HAP-1 (cell line): ENCODE results near the gene CAV3.

Experiments used
- DNase-seq, 2 experiments: peaks; one replicate each; pipeline ENCODE4 v3.0.0-alpha.2; 2016 to 2020; ENCODE audit warnings: low spot score in 2 of 2
- H3K27me3 ChIP-seq: fragments of 250-450 bp; sonication (Bioruptor Pico); 2 replicates; pipeline ENCODE4 v1.5.1; 2020; ENCODE audit warnings: low read depth, mild to moderate bottlenecking, moderate library complexity
- H3K36me3 ChIP-seq: fragments of 250-450 bp; sonication (Bioruptor Pico); replicated peaks from 2 replicates; pipeline ENCODE4 v1.5.1; 2020; ENCODE audit warnings: mild to moderate bottlenecking
- H3K4me1 ChIP-seq: fragments of 250-450 bp; sonication (Bioruptor Pico); 2 replicates; pipeline ENCODE4 v1.5.1; 2020; ENCODE audit warnings: mild to moderate bottlenecking
- H3K4me3 ChIP-seq: fragments of 250-450 bp; sonication (Bioruptor Pico); 2 replicates; pipeline ENCODE4 v1.5.1; 2020; ENCODE audit warnings: mild to moderate bottlenecking, moderate library complexity
- H3K9me3 ChIP-seq: fragments of 250-450 bp; sonication (Bioruptor Pico); 2 replicates; pipeline ENCODE4 v1.5.1; 2020; ENCODE audit warnings: mild to moderate bottlenecking, moderate library complexity
- in situ Hi-C: fragments of 300-500 bp; cut with MboI; formaldehyde crosslinking; loops from 3 replicates; pipeline ENCODE4 v1.14.3; 2020; ENCODE audit warnings: low sequenced_read_pairs, inconsistent platforms, mixed read lengths

CAV3 gene

GRCh38 chr3:8775602-8776001 lies 42.0 kb downstream of the CAV3 start:
- H3K9me3 ChIP-seq, result no peaks in the 10 kb centered on the region
- no peak for DNase-seq
- no peaks in the 10 kb centered on the region for H3K27me3 ChIP-seq
- H3K4me1 ChIP-seq, result no peaks in the 10 kb centered on the region
- no peak overlapping the region for H3K4me3 ChIP-seq
- no peaks in the 10 kb centered on the region for H3K36me3 ChIP-seq
- in situ Hi-C loops, result no loop called here

GRCh38 chr3:8776406-8776805 lies 42.8 kb downstream of the CAV3 start:
- no peak overlapping the region for H3K4me3 ChIP-seq
- in situ Hi-C loops, result no loop called here
- no peaks in the 10 kb centered on the region for H3K36me3 ChIP-seq
- no peaks in the 10 kb centered on the region for H3K27me3 ChIP-seq
- H3K4me1 ChIP-seq, result no peaks in the 10 kb centered on the region
- no peak for DNase-seq
- no peaks in the 10 kb centered on the region for H3K9me3 ChIP-seq

- Histone ChIP-seq H3K4me1 (no peaks in the 10 kb centered on the region), H3K9me3 (no peaks in the 10 kb centered on the region), H3K36me3 (no peaks in the 10 kb centered on the region), H3K4me3 (no peak overlapping the region), H3K27me3 (no peaks in the 10 kb centered on the region)
- DNase-seq, result no peak
- in situ Hi-C loops, result no loop called here
These were observed 43.8 kb downstream of the CAV3 start for GRCh38 chr3:8777201-8777977.

- Histone ChIP-seq H3K9me3 (no peaks in the 10 kb centered on the region), H3K36me3 (no peaks in the 10 kb centered on the region), H3K4me3 (no peak overlapping the region), H3K4me1 (no peaks in the 10 kb centered on the region), H3K27me3 (no peaks in the 10 kb centered on the region)
- in situ Hi-C loops, result no loop called here
- DNase-seq, result no peak
These were observed 44.3 kb downstream of the CAV3 start for GRCh38 chr3:8777978-8778267.

- Histone ChIP-seq H3K9me3 (no peaks in the 10 kb centered on the region), H3K36me3 (no peaks in the 10 kb centered on the region), H3K27me3 (no peaks in the 10 kb centered on the region), H3K4me1 (no peaks in the 10 kb centered on the region), H3K4me3 (no peak overlapping the region)
- DNase-seq, result no peak
- in situ Hi-C loops, result no loop called here
These were observed 44.9 kb downstream of the CAV3 start for GRCh38 chr3:8778475-8778874.

- H3K27me3 ChIP-seq, result no peaks in the 10 kb centered on the region
- in situ Hi-C loops, result no loop called here
- H3K9me3 ChIP-seq, result no peaks in the 10 kb centered on the region
- DNase-seq, result no peak
- H3K4me3 ChIP-seq, result no peak overlapping the region
- no peaks in the 10 kb centered on the region for H3K4me1 ChIP-seq
- no peaks in the 10 kb centered on the region for H3K36me3 ChIP-seq
These were observed 46.7 kb downstream of the CAV3 start for GRCh38 chr3:8780279-8780678.

- in situ Hi-C loops, result no loop called here
- Histone ChIP-seq H3K9me3 (no peaks in the 10 kb centered on the region), H3K27me3 (no peaks in the 10 kb centered on the region), H3K4me1 (no peaks in the 10 kb centered on the region), H3K4me3 (no peak overlapping the region), H3K36me3 (no peaks in the 10 kb centered on the region)
- no peak for DNase-seq
These were observed 51.3 kb downstream of the CAV3 start for GRCh38 chr3:8784676-8785435.

- Histone ChIP-seq H3K27me3 (no peaks in the 10 kb centered on the region), H3K4me3 (no peak overlapping the region), H3K4me1 (no peaks in the 10 kb centered on the region), H3K36me3 (no peaks in the 10 kb centered on the region), H3K9me3 (no peaks in the 10 kb centered on the region)
- in situ Hi-C loops, result no loop called here
- no peak for DNase-seq
These were observed 56.9 kb downstream of the CAV3 start for GRCh38 chr3:8790529-8790928.

GRCh38 chr3:8793242-8793641 lies 59.6 kb downstream of the CAV3 start:
- H3K9me3 ChIP-seq, result no peaks in the 10 kb centered on the region
- H3K36me3 ChIP-seq, result no peaks in the 10 kb centered on the region
- H3K4me3 ChIP-seq, result no peak overlapping the region
- DNase-seq, result no peak
- no peaks in the 10 kb centered on the region for H3K27me3 ChIP-seq
- no peaks in the 10 kb centered on the region for H3K4me1 ChIP-seq
- in situ Hi-C loops, result no loop called here

- in situ Hi-C loops, result no loop called here
- H3K27me3 ChIP-seq, result no peaks in the 10 kb centered on the region
- no peak for DNase-seq
- no peak overlapping the region for H3K4me3 ChIP-seq
- no peaks in the 10 kb centered on the region for H3K4me1 ChIP-seq
- no peaks in the 10 kb centered on the region for H3K36me3 ChIP-seq
- no peaks in the 10 kb centered on the region for H3K9me3 ChIP-seq
These were observed 60.6 kb downstream of the CAV3 start for GRCh38 chr3:8794247-8794646.
